ENCODE measurements around the gene CCDC121. TPM values are rescaled to one million over a fixed set of nuclear protein-coding genes. Genes with fewer than 3 reads are reported as not detected.

CCDC121 gene, protein sequence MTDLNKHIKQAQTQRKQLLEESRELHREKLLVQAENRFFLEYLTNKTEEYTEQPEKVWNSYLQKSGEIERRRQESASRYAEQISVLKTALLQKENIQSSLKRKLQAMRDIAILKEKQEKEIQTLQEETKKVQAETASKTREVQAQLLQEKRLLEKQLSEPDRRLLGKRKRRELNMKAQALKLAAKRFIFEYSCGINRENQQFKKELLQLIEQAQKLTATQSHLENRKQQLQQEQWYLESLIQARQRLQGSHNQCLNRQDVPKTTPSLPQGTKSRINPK
- total RNA-seq = 1.0 and 1.2 TPM in 2 replicates

GRCh38 chr2:27628767-27629709 is at the start of gene CCDC121, which contains the start of gene GPN1:
Gene CCDC121, minus strand, starts transcription at chr2:27629012. Its CDS starts 1,213 bp downstream, at chr2:27627799.
Gene GPN1, plus strand, starts transcription at chr2:27629050. Its CDS starts 9 bp downstream, at chr2:27629059.

DNA sequence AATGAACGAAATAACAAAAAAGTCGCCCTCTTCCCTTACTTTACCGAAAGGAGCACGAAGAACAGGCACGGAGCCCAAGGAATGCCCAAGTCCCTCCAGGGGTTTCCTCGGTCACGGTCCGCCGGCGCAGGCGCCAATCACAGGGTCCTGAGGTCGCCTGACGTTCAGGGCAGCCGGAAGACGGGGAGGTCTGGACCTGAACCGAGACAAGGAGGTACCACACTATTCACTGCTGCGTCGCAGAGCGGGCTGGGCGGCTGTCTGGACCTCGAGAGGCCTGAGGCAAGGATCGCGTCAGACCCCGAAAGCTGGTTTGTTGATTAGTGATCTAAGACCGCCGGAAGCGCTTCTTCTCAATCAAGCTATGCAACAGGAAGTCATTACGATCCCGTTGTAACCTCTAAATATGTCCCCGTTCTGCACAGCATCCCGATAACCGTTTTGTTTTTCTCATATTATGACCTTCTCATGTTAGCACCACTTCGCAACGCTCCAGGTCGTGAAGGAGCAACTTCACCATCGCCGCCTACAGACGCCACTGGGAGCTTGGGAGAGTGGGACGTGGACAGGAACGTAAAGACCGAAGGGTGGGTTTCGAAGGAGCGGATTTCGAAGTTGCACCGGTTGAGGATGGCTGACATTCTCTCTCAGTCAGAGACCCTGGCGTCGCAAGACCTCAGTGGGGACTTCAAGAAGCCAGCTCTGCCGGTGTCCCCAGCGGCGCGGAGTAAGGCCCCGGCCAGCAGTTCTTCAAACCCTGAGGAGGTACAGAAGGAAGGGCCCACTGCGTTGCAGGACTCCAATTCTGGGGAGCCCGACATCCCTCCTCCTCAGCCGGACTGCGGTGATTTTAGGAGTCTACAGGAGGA is 34.7 kb upstream of the CCDC121 start, which contains the start of the genes SLC4A1AP and SUPT7L:
Gene SLC4A1AP (plus strand): TSS at position 605 of the 869 bp plus-strand sequence. CDS start 26 bp downstream, at position 631.
Gene SUPT7L (minus strand): TSS at position 330 of the 869 bp plus-strand sequence. CDS start 1,422 bp downstream, outside the sequence.

GRCh38 chr2:27582695-27583389 is 46.0 kb downstream of the CCDC121 start, which contains the start of gene ZNF512:
Gene ZNF512, plus strand, starts transcription at chr2:27583042. Its CDS starts 71 bp downstream, at chr2:27583113.

Other genes starting within 250 kb of the CCDC121 start
- 5.8 and 9.1 TPM in 2 replicates for gene ZNF513, start 248.3 kb downstream of the CCDC121 start, total RNA-seq
- gene PPM1G, start 219.4 kb downstream of the CCDC121 start, total RNA-seq = 109 and 110 TPM in 2 replicates
- gene NRBP1, start 200.4 kb downstream of the CCDC121 start, total RNA-seq = 69.1 and 74.8 TPM in 2 replicates
- gene KRTCAP3, start 186.6 kb downstream of the CCDC121 start, total RNA-seq = 0.15 TPM in 1 of 2 replicates, not detected in the other
- 18.1 and 20.0 TPM in 2 replicates for gene IFT172, start 139.3 kb downstream of the CCDC121 start, total RNA-seq
- 9.8 and 15.1 TPM in 2 replicates for gene FNDC4, start 133.8 kb downstream of the CCDC121 start, total RNA-seq
- gene GCKR, start 132.2 kb downstream of the CCDC121 start, total RNA-seq = 0.30 and 0.34 TPM in 2 replicates
- 17.1 and 17.5 TPM in 2 replicates for gene ZNF512, start 46.0 kb downstream of the CCDC121 start, total RNA-seq
- 44.9 and 46.8 TPM in 2 replicates for gene GPN1, start within 50 bp of the CCDC121 start, total RNA-seq
- 17.2 and 19.7 TPM in 2 replicates for gene SUPT7L, start 34.6 kb upstream of the CCDC121 start, total RNA-seq
- gene SLC4A1AP, start 34.9 kb upstream of the CCDC121 start, total RNA-seq = 22.4 and 25.4 TPM in 2 replicates
- 70.5 and 116 TPM in 2 replicates for gene MRPL33, start 142.7 kb upstream of the CCDC121 start, total RNA-seq